ENCODE results near the gene GOLGB1. TPM values are rescaled to one million over a fixed set of nuclear protein-coding genes. Genes with fewer than 3 reads are reported as not detected.

The GOLGB1 gene
- total RNA-seq, 1 experiment from 2014 or later: 31.5 TPM

GRCh38 chr3:121626495-121626894 is 123.0 kb downstream of the GOLGB1 start:
- Histone ChIP-seq H3K27me3 (replicated peaks; ENCODE audit: control insufficient read depth, insufficient read depth, low read length) (no peaks in the 10 kb centered on the region), H3K4me1 (no peaks in the 10 kb centered on the region), H3K36me3 (ENCODE audit: control insufficient read depth, insufficient read depth, low read length) (no peaks in the 10 kb centered on the region), H3K9me3 (no peaks in the 10 kb centered on the region), H3K4me3 (ENCODE audit: low read depth, low read length) (no peak overlapping the region)
- ChIA-PET POLR2A (no interaction called here), CTCF (no interaction called here)
- no TSS peak for BruUV-seq (replicated peaks)
- no peaks in the 10 kb centered on the region for H3K4me1 Mint-ChIP-seq (ENCODE audit: low read depth, unreplicated experiment)
- H3K9me3 Mint-ChIP-seq (ENCODE audit: unreplicated experiment): no peaks in the 10 kb centered on the region
- H3K4me3 Mint-ChIP-seq (ENCODE audit: unreplicated experiment): no peak overlapping the region
- no peak for TF ChIP-seq CTCF (IDR thresholded peaks at IDR 0.05; ENCODE audit: insufficient read depth in 1 of 2, low read depth in 1 of 2, low read length in 1 of 2, severe bottlenecking in 1 of 2, unreplicated experiment in 1 of 2)
- peaks cover 5% of the 10 kb centered on the region for H3K27me3 Mint-ChIP-seq (ENCODE audit: insufficient read depth, unreplicated experiment)
- intact Hi-C loops (cut with micrococcal nuclease; ENCODE audit: unreplicated experiment): no loop called here
- DNase-seq: no peak
- no peak overlapping the region for H3K27ac Mint-ChIP-seq (ENCODE audit: unreplicated experiment)
- H3K36me3 Mint-ChIP-seq (ENCODE audit: insufficient read depth, unreplicated experiment): no peaks in the 10 kb centered on the region

- Mint-ChIP-seq H3K36me3 (ENCODE audit: insufficient read depth, unreplicated experiment) (no peaks in the 10 kb centered on the region), H3K9me3 (ENCODE audit: unreplicated experiment) (no peaks in the 10 kb centered on the region), H3K4me1 (ENCODE audit: low read depth, unreplicated experiment) (no peaks in the 10 kb centered on the region), H3K27me3 (ENCODE audit: insufficient read depth, unreplicated experiment) (peaks cover 9% of the 10 kb centered on the region), H3K27ac (ENCODE audit: unreplicated experiment) (no peak overlapping the region), H3K4me3 (ENCODE audit: unreplicated experiment) (no peak overlapping the region)
- TF ChIP-seq CTCF (IDR thresholded peaks at IDR 0.05; ENCODE audit: insufficient read depth in 1 of 2, low read depth in 1 of 2, low read length in 1 of 2, severe bottlenecking in 1 of 2, unreplicated experiment in 1 of 2): no peak
- no peaks in the 10 kb centered on the region for H3K9me3 ChIP-seq
- no TSS peak for BruUV-seq (replicated peaks)
- CTCF ChIA-PET: no interaction called here
- no peaks in the 10 kb centered on the region for H3K4me1 ChIP-seq
- DNase-seq: no peak
- H3K27me3 ChIP-seq (replicated peaks; ENCODE audit: control insufficient read depth, insufficient read depth, low read length): no peaks in the 10 kb centered on the region; the same call in 1 of the 2 replicates
- H3K4me3 ChIP-seq (ENCODE audit: low read depth, low read length): no peak overlapping the region
- POLR2A ChIA-PET: no interaction called here
- no peaks in the 10 kb centered on the region for H3K36me3 ChIP-seq (ENCODE audit: control insufficient read depth, insufficient read depth, low read length)
- intact Hi-C loops (cut with micrococcal nuclease; ENCODE audit: unreplicated experiment): no loop called here
Measured at GRCh38 chr3:121624147-121624899, 125.2 kb downstream of the GOLGB1 start.

- Mint-ChIP-seq H3K9me3 (ENCODE audit: unreplicated experiment) (no peaks in the 10 kb centered on the region), H3K4me1 (ENCODE audit: low read depth, unreplicated experiment) (no peaks in the 10 kb centered on the region), H3K36me3 (ENCODE audit: insufficient read depth, unreplicated experiment) (no peaks in the 10 kb centered on the region), H3K27me3 (ENCODE audit: insufficient read depth, unreplicated experiment) (peaks cover 9% of the 10 kb centered on the region), H3K4me3 (ENCODE audit: unreplicated experiment) (no peak overlapping the region), H3K27ac (ENCODE audit: unreplicated experiment) (no peak overlapping the region)
- BruUV-seq (replicated peaks): no TSS peak
- no peaks in the 10 kb centered on the region; the same call in 1 of the 2 replicates for H3K27me3 ChIP-seq (replicated peaks; ENCODE audit: control insufficient read depth, insufficient read depth, low read length)
- ChIA-PET POLR2A (no interaction called here), CTCF (no interaction called here)
- no peak overlapping the region for H3K4me3 ChIP-seq (ENCODE audit: low read depth, low read length)
- H3K36me3 ChIP-seq (ENCODE audit: control insufficient read depth, insufficient read depth, low read length): no peaks in the 10 kb centered on the region
- no peak for DNase-seq
- no peaks in the 10 kb centered on the region for H3K9me3 ChIP-seq
- no peaks in the 10 kb centered on the region for H3K4me1 ChIP-seq
- no peak for TF ChIP-seq CTCF (IDR thresholded peaks at IDR 0.05; ENCODE audit: insufficient read depth in 1 of 2, low read depth in 1 of 2, low read length in 1 of 2, severe bottlenecking in 1 of 2, unreplicated experiment in 1 of 2)
- intact Hi-C loops (cut with micrococcal nuclease; ENCODE audit: unreplicated experiment): no loop called here
Measured at GRCh38 chr3:121621491-121621890, 128.1 kb downstream of the GOLGB1 start.
